HCT116 (cell line): ENCODE data around the gene GSTA2. TPM values are rescaled to one million over a fixed set of nuclear protein-coding genes. Genes with fewer than 3 reads are reported as not detected.

Source experiments
- ATAC-seq: fragments of 200-7000 bp; cut with Tn5 transposase; 2 replicates; pipeline ENCODE4 v1.9.1; 2020; ENCODE audit warnings: mild to moderate bottlenecking, moderate library complexity
- BruUV-seq: library from RNA; stranded (reverse); fragments of 400-500 nt; replicated peaks from 2 replicates; lab custom pipeline; 2021; lab: Mats Ljungman, UMichigan
- CTCF ChIA-PET: fragments of 300-600 bp; sonication (Branson Sonifier 250); formaldehyde crosslinking; loops from one replicate; lab custom pipeline; 2021; ENCODE audit warnings: antibody characterized with exemption; lab: Charles Lee
- POLR2A ChIA-PET: fragments of 300-600, 350-600 bp; sonication (Branson Sonifier 250); formaldehyde crosslinking; loops from one replicate; lab custom pipeline; 2021; ENCODE audit warnings: antibody characterized with exemption; lab: Charles Lee
- RAD21 ChIA-PET, 2 experiments: fragments of 300-600 bp; sonication (Branson Sonifier 250); formaldehyde crosslinking; loops; one replicate each; lab custom pipeline; 2023; ENCODE audit warnings: low total read pairs in 2 of 2; ENCODE audit not compliant: uncharacterized antibody in 2 of 2, unreplicated experiment in 2 of 2, low non-redundant PET in 1 of 2; lab: Charles Lee
- DNase-seq: peaks from one replicate; pipeline ENCODE4 v3.0.0-alpha.2; 2010; ENCODE audit warnings: low read depth, low spot score
- H2AFZ ChIP-seq: fragments of 200-600 bp; shearing (Covaris generic), sonication (generic); 2 replicates; pipeline ENCODE4 v1.6.1; 2017; ENCODE audit warnings: low read depth, mixed run types, mixed read lengths, antibody characterized with exemption, low read length; ENCODE audit not compliant: poor library complexity, severe bottlenecking
- H3K27ac ChIP-seq: 2 replicates; pipeline ENCODE4 v1.5.1; 2012; ENCODE audit warnings: low read depth, low read length
- H3K27me3 ChIP-seq: fragments of 200-600 bp; sonication (generic); 2 replicates; pipeline ENCODE4 v1.6.1; 2016; ENCODE audit warnings: mixed run types, low read length, mixed read lengths; ENCODE audit not compliant: insufficient read depth
- H3K36me3 ChIP-seq, 2 experiments: fragments of 200-500 bp in 1 of 2; fragments of 200-600 bp in 1 of 2; sonication (Bioruptor generic) in 1 of 2; sonication (generic) in 1 of 2; 2 replicates each; pipeline versions ENCODE4 v1.5.1 to v1.6.1; 2014 to 2016; ENCODE audit warnings: low read length in 2 of 2, inconsistent platforms in 1 of 2, mixed read lengths in 1 of 2, mixed run types in 1 of 2; ENCODE audit not compliant: insufficient read depth in 2 of 2, control insufficient read depth in 1 of 2
- H3K4me1 ChIP-seq, 2 experiments: fragments of 200-600 bp in 1 of 2; sonication (generic) in 1 of 2; 2 replicates each; pipeline versions ENCODE4 v1.5.1 to v1.6.1; 2012 to 2017; ENCODE audit warnings: low read length in 2 of 2, inconsistent platforms in 1 of 2, mild to moderate bottlenecking in 1 of 2, mixed read lengths in 1 of 2, mixed run types in 1 of 2, moderate library complexity in 1 of 2; ENCODE audit not compliant: insufficient read depth in 2 of 2, control insufficient read depth in 1 of 2
- H3K4me2 ChIP-seq: fragments of 200-600 bp; sonication (generic); 2 replicates; pipeline ENCODE4 v1.6.1; 2017; ENCODE audit warnings: mixed run types, low read length, mixed read lengths
- H3K4me3 ChIP-seq, 2 experiments: fragments of 200-600 bp in 1 of 2; sonication (generic) in 1 of 2; replicated peaks in 1 of 2; 2 replicates each; pipeline ENCODE4 v1.5.1; 2011 to 2016; ENCODE audit warnings: low read length in 2 of 2, control low read depth in 1 of 2, low read depth in 1 of 2, mild to moderate bottlenecking in 1 of 2, mixed read lengths in 1 of 2, mixed run types in 1 of 2
- H3K79me2 ChIP-seq: fragments of 200-600 bp; sonication (generic); 2 replicates; pipeline ENCODE4 v1.6.1; 2017; ENCODE audit warnings: mild to moderate bottlenecking, mixed run types, low read length, moderate library complexity, mixed read lengths; ENCODE audit not compliant: insufficient read depth
- H3K9ac ChIP-seq: fragments of 200-600 bp; sonication (generic); 2 replicates; pipeline ENCODE4 v1.6.1; 2016; ENCODE audit warnings: low read length, mixed read lengths
- H3K9me2 ChIP-seq: fragments of 200-600 bp; sonication (generic), shearing (Covaris generic); 2 replicates; pipeline ENCODE4 v1.6.1; 2017; ENCODE audit warnings: mixed run types, mild to moderate bottlenecking, moderate library complexity; ENCODE audit not compliant: insufficient read depth
- H3K9me3 ChIP-seq, 2 experiments: fragments of 200-500 bp in 1 of 2; fragments of 200-600 bp in 1 of 2; sonication (Bioruptor generic) in 1 of 2; sonication (generic) in 1 of 2; 2 replicates each; pipeline ENCODE4 v1.6.1; 2014 to 2017; ENCODE audit warnings: low read length in 2 of 2, mixed read lengths in 2 of 2, inconsistent platforms in 1 of 2, low read depth in 1 of 2, mild to moderate bottlenecking in 1 of 2, mixed run types in 1 of 2, moderate library complexity in 1 of 2; ENCODE audit not compliant: control insufficient read depth in 1 of 2, insufficient read depth in 1 of 2
- H4K20me1 ChIP-seq: fragments of 200-600 bp; sonication (generic), shearing (Covaris generic); 2 replicates; pipeline ENCODE4 v1.6.1; 2017; ENCODE audit warnings: mixed run types, mild to moderate bottlenecking, moderate library complexity; ENCODE audit not compliant: insufficient read depth
- ATF3 ChIP-seq: IDR thresholded peaks from 2 replicates; pipeline ENCODE4 v1.6.1; 2012
- CBX3 ChIP-seq: IDR thresholded peaks from 2 replicates; pipeline ENCODE4 v1.6.1; 2012; ENCODE audit warnings: low read depth
- CEBPB ChIP-seq: IDR thresholded peaks from 2 replicates; pipeline ENCODE4 v1.6.1; 2012; ENCODE audit warnings: low read depth
- CTCF ChIP-seq, 3 experiments: fragments of 200-600 bp in 1 of 3; sonication (generic) in 1 of 3; IDR thresholded peaks in 2 of 3; conservative IDR thresholded peaks in 1 of 3; 2 replicates each; pipeline ENCODE4 v1.5.1; 2012 to 2017; ENCODE audit warnings: low read depth in 2 of 3, low read length in 2 of 3, antibody characterized with exemption in 1 of 3, borderline replicate concordance in 1 of 3, control low read depth in 1 of 3, mild to moderate bottlenecking in 1 of 3, mixed read lengths in 1 of 3, mixed run types in 1 of 3, moderate library complexity in 1 of 3; ENCODE audit not compliant: insufficient read depth in 1 of 3
- EGR1 ChIP-seq: IDR thresholded peaks from 2 replicates; pipeline ENCODE4 v1.6.1; 2012; ENCODE audit warnings: low read depth
- EZH2 ChIP-seq: fragments of 200-600 bp; sonication (generic); IDR thresholded peaks from 2 replicates; pipeline ENCODE4 v1.6.1; 2017; ENCODE audit warnings: antibody characterized with exemption, mixed run types
- EZH2phosphoT487 ChIP-seq: fragments of 200-600 bp; IDR thresholded peaks from 2 replicates; pipeline ENCODE4 v1.6.1; 2018; ENCODE audit warnings: antibody characterized with exemption, borderline replicate concordance
- FOSL1 ChIP-seq: IDR thresholded peaks from 2 replicates; pipeline ENCODE4 v1.6.1; 2012; ENCODE audit warnings: low read depth
- JUND ChIP-seq: IDR thresholded peaks from 2 replicates; pipeline ENCODE4 v1.6.1; 2012
- MAX ChIP-seq: IDR thresholded peaks from 2 replicates; pipeline ENCODE4 v1.6.1; 2012
- POLR2A ChIP-seq: IDR thresholded peaks from 2 replicates; pipeline ENCODE4 v1.7.0; 2011; ENCODE audit warnings: borderline replicate concordance; ENCODE audit not compliant: insufficient read depth, insufficient read length; ENCODE audit errors: extremely low read depth
- POLR2AphosphoS5 ChIP-seq: IDR thresholded peaks from 2 replicates; pipeline ENCODE4 v1.6.1; 2011; ENCODE audit warnings: mild to moderate bottlenecking, low read depth, low read length, moderate library complexity
- RAD21 ChIP-seq: IDR thresholded peaks from 2 replicates; pipeline ENCODE4 v1.6.1; 2012; ENCODE audit warnings: low read depth, mild to moderate bottlenecking
- REST ChIP-seq: IDR thresholded peaks from 2 replicates; pipeline ENCODE4 v1.6.1; 2012; ENCODE audit warnings: low read depth
- SIN3A ChIP-seq: IDR thresholded peaks from 2 replicates; pipeline ENCODE4 v1.6.1; 2012; ENCODE audit warnings: low read depth
- SRF ChIP-seq: IDR thresholded peaks from 2 replicates; pipeline ENCODE4 v1.6.1; 2012; ENCODE audit warnings: low read depth
- TCF7L2 ChIP-seq: IDR thresholded peaks from 2 replicates; pipeline ENCODE4 v1.7.0; 2011; ENCODE audit warnings: borderline replicate concordance, inconsistent platforms; ENCODE audit not compliant: insufficient read depth, insufficient read length; ENCODE audit errors: extremely low read depth
- YY1 ChIP-seq: IDR thresholded peaks from 2 replicates; pipeline ENCODE4 v1.6.1; 2011; ENCODE audit warnings: low read length, low read depth, moderate library complexity, mild to moderate bottlenecking; ENCODE audit not compliant: insufficient replicate concordance; ENCODE audit errors: extremely low read depth
- ZBTB33 ChIP-seq: IDR thresholded peaks from 2 replicates; pipeline ENCODE4 v1.6.1; 2011; ENCODE audit warnings: mild to moderate bottlenecking, low read length, moderate library complexity; ENCODE audit not compliant: insufficient replicate concordance; ENCODE audit errors: extremely low read depth
- intact Hi-C: fragments of 100-400 bp; cut with micrococcal nuclease; formaldehyde crosslinking; loops from 2 replicates; pipeline ENCODE4 v1.10.0; 2022
- total RNA-seq: library from RNA; stranded (reverse); gene quantifications from one replicate; pipeline ENCODE4 v1.2.1, GENCODE V29; 2021; ENCODE audit not compliant: unreplicated experiment

The GSTA2 gene
- total RNA-seq, 1 experiment from 2014 or later: not detected

- CTCF ChIA-PET: interaction anchor here (1.1 kb wide), 1 partner anchor 14 kb away, joined by 6 read pairs; no protein-coding TSS in a partner anchor
- TF ChIP-seq SRF: no peak
- TF ChIP-seq JUND: no peak
- TF ChIP-seq SIN3A: no peak
- TF ChIP-seq FOSL1: no peak
- TF ChIP-seq EZH2: no peak
- TF ChIP-seq CTCF (IDR thresholded peaks at IDR 0.05 in 2 of 3, conservative IDR thresholded peaks at IDR 0.05 in 1 of 3; ENCODE audit: borderline replicate concordance in 1 of 3, insufficient read depth in 1 of 3, low read depth in 2 of 3, low read length in 2 of 3): no peak
- TF ChIP-seq RAD21: no peak
- TF ChIP-seq YY1: no peak
- no peak for TF ChIP-seq MAX
- TF ChIP-seq REST: no peak
- no peak for TF ChIP-seq POLR2AphosphoS5
- TF ChIP-seq POLR2A: no peak
- TF ChIP-seq ATF3: no peak
- TF ChIP-seq ZBTB33: no peak
- no peak for TF ChIP-seq TCF7L2
- no peak for TF ChIP-seq EGR1
- no peak for TF ChIP-seq EZH2phosphoT487
- TF ChIP-seq CBX3: no peak
- no peak for TF ChIP-seq CEBPB
- H4K20me1 ChIP-seq: no peaks in the 10 kb centered on the region
- POLR2A ChIA-PET: no interaction called here
- no peak overlapping the region for H3K4me3 ChIP-seq
- H3K9me3 ChIP-seq: no peaks in the 10 kb centered on the region
- H3K9me2 ChIP-seq: no peaks in the 10 kb centered on the region
- H3K27me3 ChIP-seq: no peaks in the 10 kb centered on the region
- H3K27ac ChIP-seq: no peak overlapping the region
- no TSS peak for BruUV-seq
- H3K9ac ChIP-seq: no peak overlapping the region
- DNase-seq (no peak), ATAC-seq (no peak)
- H2AFZ ChIP-seq: no peak overlapping the region
- H3K36me3 ChIP-seq: no peaks in the 10 kb centered on the region
- no peak overlapping the region for H3K4me2 ChIP-seq
- H3K79me2 ChIP-seq: no peaks in the 10 kb centered on the region
- no peaks in the 10 kb centered on the region for H3K4me1 ChIP-seq
- RAD21 ChIA-PET: no interaction called here
- intact Hi-C loops: no loop called here
Observed at GRCh38 chr6:52739134-52739533, 24.1 kb downstream of the GSTA2 start.
